ENCODE data around the gene ZBTB20. TPM values are rescaled to one million over a fixed set of nuclear protein-coding genes. Genes with fewer than 3 reads are reported as not detected.
A peak's percentile ranks its signal among the peaks of the same experiment; 100 is the strongest.

The ZBTB20 gene
- total and polyA plus RNA-seq, 5 donors from 2014 or later = 10.1 to 58.2 (median 13.2) TPM

- Mint-ChIP-seq H3K4me3 (no peak overlapping the region), H3K27me3 (no peaks in the 10 kb centered on the region), H3K27ac (no peak overlapping the region), H3K9me3 (peaks cover 0 to 2% (median 0%) of the 10 kb centered on the region in 7 donors), H3K36me3 (peaks cover 21% of the 10 kb centered on the region), H3K4me1 (peaks cover 6 to 15% (median 13%) of the 10 kb centered on the region in 4 donors)
- no peaks in the 10 kb centered on the region for H3K36me3 ChIP-seq (ENCODE audit: control insufficient read depth, insufficient read depth, low read length)
- H3K27ac ChIP-seq (ENCODE audit: insufficient read depth, low read length, poor library complexity, severe bottlenecking) = no peak overlapping the region
- H3K4me1 ChIP-seq (ENCODE audit: control insufficient read depth, insufficient read depth, low read length, poor library complexity, severe bottlenecking) = no peaks in the 10 kb centered on the region
- H3K9me3 ChIP-seq (ENCODE audit: control insufficient read depth in 2 of 2, low read length in 2 of 2) = no peaks in the 10 kb centered on the region
- DNase-seq (no peak), ATAC-seq (ENCODE audit: low read depth in 2 of 2) (no peak)
- no peak overlapping the region for H3K4me3 ChIP-seq (ENCODE audit: low read depth, low read length)
- H3K27me3 ChIP-seq (ENCODE audit: control insufficient read depth, insufficient read depth, low read length) = no peaks in the 10 kb centered on the region
These were observed 247.7 kb downstream of the ZBTB20 start for GRCh38 chr3:114899186-114899931.

GRCh38 chr3:114896978-114897377, 250.1 kb downstream of the ZBTB20 start:
- Mint-ChIP-seq H3K27ac (no peak overlapping the region), H3K9me3 (peaks cover 0 to 2% (median 0%) of the 10 kb centered on the region in 7 donors), H3K36me3 (peaks cover 31% of the 10 kb centered on the region), H3K27me3 (no peaks in the 10 kb centered on the region), H3K4me3 (no peak overlapping the region), H3K4me1 (peaks cover 0 to 27% (median 3%) of the 10 kb centered on the region in 4 donors)
- H3K36me3 ChIP-seq (ENCODE audit: control insufficient read depth, insufficient read depth, low read length) = no peaks in the 10 kb centered on the region
- no peaks in the 10 kb centered on the region for H3K27me3 ChIP-seq (ENCODE audit: control insufficient read depth, insufficient read depth, low read length)
- DNase-seq (no peak), ATAC-seq (ENCODE audit: low read depth in 2 of 2) (no peak)
- no peak overlapping the region for H3K4me3 ChIP-seq (ENCODE audit: low read depth, low read length)
- H3K4me1 ChIP-seq (ENCODE audit: control insufficient read depth, insufficient read depth, low read length, poor library complexity, severe bottlenecking) = no peaks in the 10 kb centered on the region
- no peaks in the 10 kb centered on the region for H3K9me3 ChIP-seq (ENCODE audit: control insufficient read depth in 2 of 2, low read length in 2 of 2)
- no peak overlapping the region for H3K27ac ChIP-seq (ENCODE audit: insufficient read depth, low read length, poor library complexity, severe bottlenecking)

GRCh38 chr3:114893361-114893760, 253.7 kb downstream of the ZBTB20 start:
- Mint-ChIP-seq H3K4me3 (no peak overlapping the region), H3K4me1 (peaks cover 0 to 19% (median 4%) of the 10 kb centered on the region in 4 donors), H3K27me3 (no peaks in the 10 kb centered on the region), H3K27ac (no peak overlapping the region), H3K9me3 (peaks cover 0 to 2% (median 0%) of the 10 kb centered on the region in 7 donors), H3K36me3 (peaks cover 34% of the 10 kb centered on the region)
- no peaks in the 10 kb centered on the region for H3K9me3 ChIP-seq (ENCODE audit: control insufficient read depth in 2 of 2, low read length in 2 of 2)
- DNase-seq = no peak
- no peak overlapping the region for H3K27ac ChIP-seq (ENCODE audit: insufficient read depth, low read length, poor library complexity, severe bottlenecking)
- no peaks in the 10 kb centered on the region for H3K36me3 ChIP-seq (ENCODE audit: control insufficient read depth, insufficient read depth, low read length)
- H3K4me3 ChIP-seq (ENCODE audit: low read depth, low read length) = no peak overlapping the region
- H3K4me1 ChIP-seq (ENCODE audit: control insufficient read depth, insufficient read depth, low read length, poor library complexity, severe bottlenecking) = no peaks in the 10 kb centered on the region
- no peak for ATAC-seq (ENCODE audit: low read depth in 2 of 2)
- no peaks in the 10 kb centered on the region for H3K27me3 ChIP-seq (ENCODE audit: control insufficient read depth, insufficient read depth, low read length)

- no peak for DNase-seq
These were observed 254.2 kb downstream of the ZBTB20 start for GRCh38 chr3:114892880-114893279.

GRCh38 chr3:114892131-114892879, 254.8 kb downstream of the ZBTB20 start:
- Mint-ChIP-seq H3K27ac (peak overlapping the region in 1 of 3 donors; percentile 18), H3K4me1 (peaks cover 0 to 19% (median 4%) of the 10 kb centered on the region in 4 donors), H3K4me3 (no peak overlapping the region), H3K36me3 (peaks cover 34% of the 10 kb centered on the region), H3K9me3 (peaks cover 0 to 2% (median 0%) of the 10 kb centered on the region in 7 donors), H3K27me3 (no peaks in the 10 kb centered on the region)
- Histone ChIP-seq H3K9me3 (ENCODE audit: control insufficient read depth in 2 of 2, low read length in 2 of 2) (no peaks in the 10 kb centered on the region), H3K36me3 (ENCODE audit: control insufficient read depth, insufficient read depth, low read length) (no peaks in the 10 kb centered on the region), H3K4me3 (ENCODE audit: low read depth, low read length) (no peak overlapping the region), H3K4me1 (ENCODE audit: control insufficient read depth, insufficient read depth, low read length, poor library complexity, severe bottlenecking) (no peaks in the 10 kb centered on the region), H3K27me3 (ENCODE audit: control insufficient read depth, insufficient read depth, low read length) (no peaks in the 10 kb centered on the region), H3K27ac (ENCODE audit: insufficient read depth, low read length, poor library complexity, severe bottlenecking) (no peak overlapping the region)
- DNase-seq (no peak), ATAC-seq (ENCODE audit: low read depth in 2 of 2) (no peak)

More at GRCh38 chr3:114892880-114893279, 254.2 kb downstream of the ZBTB20 start:
- Histone ChIP-seq H3K9me3 (ENCODE audit: control insufficient read depth in 2 of 2, low read length in 2 of 2) (no peaks in the 10 kb centered on the region), H3K27me3 (ENCODE audit: control insufficient read depth, insufficient read depth, low read length) (no peaks in the 10 kb centered on the region), H3K4me3 (ENCODE audit: low read depth, low read length) (no peak overlapping the region), H3K36me3 (ENCODE audit: control insufficient read depth, insufficient read depth, low read length) (no peaks in the 10 kb centered on the region), H3K4me1 (ENCODE audit: control insufficient read depth, insufficient read depth, low read length, poor library complexity, severe bottlenecking) (no peaks in the 10 kb centered on the region), H3K27ac (ENCODE audit: insufficient read depth, low read length, poor library complexity, severe bottlenecking) (no peak overlapping the region)
- ATAC-seq (ENCODE audit: low read depth in 2 of 2) = no peak
- H3K36me3 Mint-ChIP-seq = peaks cover 34% of the 10 kb centered on the region
- H3K9me3 Mint-ChIP-seq = peaks cover 0 to 2% (median 0%) of the 10 kb centered on the region in 7 donors
- peak overlapping the region in 1 of 3 donors; percentile 18 for H3K27ac Mint-ChIP-seq
- H3K4me1 Mint-ChIP-seq = peaks cover 0 to 19% (median 4%) of the 10 kb centered on the region in 4 donors
- no peaks in the 10 kb centered on the region for H3K27me3 Mint-ChIP-seq
- no peak overlapping the region for H3K4me3 Mint-ChIP-seq

- Histone ChIP-seq H3K4me1 (ENCODE audit: control insufficient read depth, insufficient read depth, low read length, poor library complexity, severe bottlenecking) (no peaks in the 10 kb centered on the region), H3K27ac (ENCODE audit: insufficient read depth, low read length, poor library complexity, severe bottlenecking) (no peak overlapping the region), H3K9me3 (ENCODE audit: control insufficient read depth in 2 of 2, low read length in 2 of 2) (no peaks in the 10 kb centered on the region), H3K27me3 (ENCODE audit: control insufficient read depth, insufficient read depth, low read length) (no peaks in the 10 kb centered on the region), H3K4me3 (ENCODE audit: low read depth, low read length) (no peak overlapping the region), H3K36me3 (ENCODE audit: control insufficient read depth, insufficient read depth, low read length) (no peaks in the 10 kb centered on the region)
- no peak for DNase-seq
- no peak for ATAC-seq (ENCODE audit: low read depth in 2 of 2)
- H3K4me3 Mint-ChIP-seq = no peak overlapping the region
- H3K4me1 Mint-ChIP-seq = peaks cover 0 to 17% (median 9%) of the 10 kb centered on the region in 4 donors
- H3K9me3 Mint-ChIP-seq = no peaks in the 10 kb centered on the region
- H3K27me3 Mint-ChIP-seq = no peaks in the 10 kb centered on the region
- H3K27ac Mint-ChIP-seq = no peak overlapping the region
- peaks cover 17% of the 10 kb centered on the region for H3K36me3 Mint-ChIP-seq
These were observed 259.3 kb downstream of the ZBTB20 start for GRCh38 chr3:114887806-114888205.

- no peak overlapping the region for H3K4me3 ChIP-seq (ENCODE audit: low read depth, low read length)
- no peaks in the 10 kb centered on the region for H3K4me1 ChIP-seq (ENCODE audit: control insufficient read depth, insufficient read depth, low read length, poor library complexity, severe bottlenecking)
- no peaks in the 10 kb centered on the region for H3K36me3 ChIP-seq (ENCODE audit: control insufficient read depth, insufficient read depth, low read length)
- H3K27ac ChIP-seq (ENCODE audit: insufficient read depth, low read length, poor library complexity, severe bottlenecking) = no peak overlapping the region
- Mint-ChIP-seq H3K36me3 (peaks cover 14% of the 10 kb centered on the region), H3K27ac (no peak overlapping the region), H3K9me3 (no peaks in the 10 kb centered on the region), H3K27me3 (no peaks in the 10 kb centered on the region), H3K4me1 (peaks cover 0 to 10% (median 9%) of the 10 kb centered on the region in 4 donors), H3K4me3 (no peak overlapping the region)
- no peaks in the 10 kb centered on the region for H3K9me3 ChIP-seq (ENCODE audit: control insufficient read depth in 2 of 2, low read length in 2 of 2)
- ATAC-seq (ENCODE audit: low read depth in 2 of 2) = no peak
- no peak for DNase-seq
- no peaks in the 10 kb centered on the region for H3K27me3 ChIP-seq (ENCODE audit: control insufficient read depth, insufficient read depth, low read length)
These were observed 260.2 kb downstream of the ZBTB20 start for GRCh38 chr3:114886905-114887304.

Data from CD4-positive, CD25-positive, alpha-beta regulatory T cell (primary cell).